ENCODE data around the gene MANBA.

The MANBA gene

GRCh38 chr4:102779204-102779603 lies 18.4 kb upstream of the MANBA start:
- H3K27ac ChIP-seq (ENCODE audit: low read length), result no peak overlapping the region
- no peak overlapping the region for H2AFZ ChIP-seq (ENCODE audit: low read depth, low read length)

GRCh38 chr4:102778720-102779119 lies 18.0 kb upstream of the MANBA start:
- no peaks in the 10 kb centered on the region for H3K79me2 ChIP-seq (ENCODE audit: low read length)
- no peaks in the 10 kb centered on the region for H3K9me3 ChIP-seq (ENCODE audit: insufficient read depth, low read length)
- no peak overlapping the region for H2AFZ ChIP-seq (ENCODE audit: low read depth, low read length)
- no peak for TF ChIP-seq EZH2phosphoT487 (IDR thresholded peaks at IDR 0.05; ENCODE audit: low read depth)
- no peak for TF ChIP-seq CTCF (IDR thresholded peaks at IDR 0.05; ENCODE audit: low read depth, low read length)
- no peaks in the 10 kb centered on the region for H3K27me3 ChIP-seq (ENCODE audit: low read depth, low read length)
- H3K27ac ChIP-seq (ENCODE audit: low read length), result no peak overlapping the region
- no peak overlapping the region for H3K9ac ChIP-seq (ENCODE audit: low read length)
- H4K20me1 ChIP-seq (ENCODE audit: insufficient read depth, low read length), result no peaks in the 10 kb centered on the region
- H3K4me1 ChIP-seq (ENCODE audit: low read length), result 0 out of 2 replicates have a peak, but pooled peaks cover 3% of the 10 kb centered on the region
- H3K4me3 ChIP-seq (ENCODE audit: low read length), result no peak overlapping the region
- H3K36me3 ChIP-seq (replicated peaks; ENCODE audit: low read depth, low read length), result no peaks in the 10 kb centered on the region
- no peak overlapping the region for H3K4me2 ChIP-seq (ENCODE audit: low read length)

More at GRCh38 chr4:102779204-102779603, 18.4 kb upstream of the MANBA start:
- Histone ChIP-seq H3K9ac (ENCODE audit: low read length) (no peak overlapping the region), H3K36me3 (replicated peaks; ENCODE audit: low read depth, low read length) (no peaks in the 10 kb centered on the region), H3K4me3 (ENCODE audit: low read length) (no peak overlapping the region), H3K79me2 (ENCODE audit: low read length) (no peaks in the 10 kb centered on the region), H3K27me3 (ENCODE audit: low read depth, low read length) (no peaks in the 10 kb centered on the region), H3K4me1 (ENCODE audit: low read length) (0 out of 2 replicates have a peak, but pooled peaks cover 3% of the 10 kb centered on the region), H3K9me3 (ENCODE audit: insufficient read depth, low read length) (no peaks in the 10 kb centered on the region), H4K20me1 (ENCODE audit: insufficient read depth, low read length) (no peaks in the 10 kb centered on the region), H3K4me2 (ENCODE audit: low read length) (no peak overlapping the region)
- no peak for TF ChIP-seq CTCF (IDR thresholded peaks at IDR 0.05; ENCODE audit: low read depth, low read length)

- TF ChIP-seq CTCF (IDR thresholded peaks at IDR 0.05; ENCODE audit: low read depth, low read length) (no peak), EZH2phosphoT487 (IDR thresholded peaks at IDR 0.05; ENCODE audit: low read depth) (no peak)
- no peaks in the 10 kb centered on the region for H3K79me2 ChIP-seq (ENCODE audit: low read length)
- 0 out of 2 replicates have a peak, but pooled peaks cover 3% of the 10 kb centered on the region for H3K4me1 ChIP-seq (ENCODE audit: low read length)
- no peak overlapping the region for H3K4me3 ChIP-seq (ENCODE audit: low read length)
- H3K27ac ChIP-seq (ENCODE audit: low read length), result no peak overlapping the region
- H3K4me2 ChIP-seq (ENCODE audit: low read length), result no peak overlapping the region
- H2AFZ ChIP-seq (ENCODE audit: low read depth, low read length), result no peak overlapping the region
- H3K9ac ChIP-seq (ENCODE audit: low read length), result no peak overlapping the region
- no peaks in the 10 kb centered on the region for H4K20me1 ChIP-seq (ENCODE audit: insufficient read depth, low read length)
- no peaks in the 10 kb centered on the region for H3K36me3 ChIP-seq (replicated peaks; ENCODE audit: low read depth, low read length)
- no peaks in the 10 kb centered on the region for H3K9me3 ChIP-seq (ENCODE audit: insufficient read depth, low read length)
- no peaks in the 10 kb centered on the region for H3K27me3 ChIP-seq (ENCODE audit: low read depth, low read length)
These were observed 15.0 kb upstream of the MANBA start for GRCh38 chr4:102775805-102776204.

GRCh38 chr4:102774254-102774653 lies 13.5 kb upstream of the MANBA start:
- Histone ChIP-seq H2AFZ (ENCODE audit: low read depth, low read length) (no peak overlapping the region), H3K27me3 (ENCODE audit: low read depth, low read length) (no peaks in the 10 kb centered on the region), H3K79me2 (ENCODE audit: low read length) (no peaks in the 10 kb centered on the region), H3K9ac (ENCODE audit: low read length) (no peak overlapping the region), H3K4me3 (ENCODE audit: low read length) (no peak overlapping the region), H3K4me2 (ENCODE audit: low read length) (no peak overlapping the region), H3K4me1 (ENCODE audit: low read length) (no peaks in the 10 kb centered on the region), H4K20me1 (ENCODE audit: insufficient read depth, low read length) (no peaks in the 10 kb centered on the region), H3K27ac (ENCODE audit: low read length) (no peak overlapping the region), H3K36me3 (replicated peaks; ENCODE audit: low read depth, low read length) (no peaks in the 10 kb centered on the region), H3K9me3 (ENCODE audit: insufficient read depth, low read length) (no peaks in the 10 kb centered on the region)
- TF ChIP-seq EZH2phosphoT487 (IDR thresholded peaks at IDR 0.05; ENCODE audit: low read depth) (no peak), CTCF (IDR thresholded peaks at IDR 0.05; ENCODE audit: low read depth, low read length) (no peak)

Measured in OCI-LY3 (cell line).